H1 (cell line): Measurements from ENCODE around the gene SCARB1. TPM values are rescaled to one million over a fixed set of nuclear protein-coding genes. Genes with fewer than 3 reads are reported as not detected.

Source experiments
- CTCF ChIA-PET: fragments of 300-600 bp; sonication (Branson Sonifier 250); formaldehyde crosslinking; loops from one replicate; lab custom pipeline; 2021; ENCODE audit not compliant: partially characterized antibody; lab: Charles Lee
- POLR2A ChIA-PET: fragments of 300-600 bp; sonication (Branson Sonifier 250); formaldehyde crosslinking; loops from one replicate; lab custom pipeline; 2021; ENCODE audit warnings: inconsistent platforms; ENCODE audit not compliant: partially characterized antibody; lab: Charles Lee
- DNase-seq, 2 experiments: peaks; one replicate each; pipeline versions ENCODE4 v3.0.0 to v3.0.0-alpha.2; 2010 to 2022; ENCODE audit warnings: low spot score in 2 of 2, low read depth in 1 of 2, mixed read lengths in 1 of 2
- FAIRE-seq: peaks from 2 replicates; lab custom pipeline; 2011; peaks lifted over from hg19 to GRCh38; lab: Jason Lieb, UNC
- H2AFZ ChIP-seq: 2 replicates; pipeline ENCODE4 v1.8.1; 2012; ENCODE audit warnings: low read length, inconsistent platforms
- H2AK5ac ChIP-seq: 2 replicates; pipeline ENCODE4 v1.6.1; 2013; ENCODE audit warnings: low read depth, low read length
- H2BK120ac ChIP-seq: replicated peaks from 2 replicates; pipeline ENCODE3; 2013; ENCODE audit warnings: low read depth, low read length, inconsistent platforms
- H2BK12ac ChIP-seq: 2 replicates; pipeline ENCODE4 v1.6.1; 2013; ENCODE audit warnings: low read depth, low read length
- H2BK15ac ChIP-seq: 2 replicates; pipeline ENCODE4 v1.6.1; 2013; ENCODE audit warnings: low read length
- H2BK20ac ChIP-seq: 2 replicates; pipeline ENCODE4 v1.6.1; 2013; ENCODE audit warnings: low read length
- H2BK5ac ChIP-seq: 2 replicates; pipeline ENCODE4 v1.6.1; 2013; ENCODE audit warnings: low read depth, low read length
- H3K14ac ChIP-seq: 2 replicates; pipeline ENCODE4 v1.6.1; 2013; ENCODE audit warnings: inconsistent platforms; ENCODE audit not compliant: insufficient read length
- H3K18ac ChIP-seq: 2 replicates; pipeline ENCODE4 v1.6.1; 2013; ENCODE audit warnings: low read length; ENCODE audit errors: extremely low read depth
- H3K23ac ChIP-seq: 2 replicates; pipeline ENCODE4 v1.6.1; 2013; ENCODE audit warnings: inconsistent platforms; ENCODE audit not compliant: insufficient read length
- H3K23me2 ChIP-seq: 2 replicates; pipeline ENCODE4 v1.6.1; 2013; ENCODE audit warnings: low read depth, low read length
- H3K27ac ChIP-seq: 2 replicates; pipeline ENCODE4 v1.6.1; 2011; ENCODE audit warnings: low read depth, low read length, inconsistent platforms
- H3K27me3 ChIP-seq, 4 experiments: replicated peaks in 1 of 4; 1 replicate in 1 of 4; 2 replicates in 3 of 4; pipeline versions ENCODE4 v1.6.1 to v1.8.1; 2011 to 2013; ENCODE audit warnings: low read length in 3 of 4, mild to moderate bottlenecking in 3 of 4, inconsistent platforms in 2 of 4, mixed read lengths in 2 of 4, moderate library complexity in 1 of 4; ENCODE audit not compliant: control insufficient read depth in 3 of 4, insufficient read depth in 3 of 4; ENCODE audit errors: extremely low read depth in 1 of 4
- H3K36me3 ChIP-seq, 4 experiments: 2 replicates each; pipeline versions ENCODE4 v1.6.1 to v1.8.1; 2011 to 2013; ENCODE audit warnings: mild to moderate bottlenecking in 4 of 4, low read length in 3 of 4, moderate library complexity in 2 of 4, control low read depth in 1 of 4, inconsistent platforms in 1 of 4; ENCODE audit not compliant: insufficient read depth in 4 of 4, control insufficient read depth in 2 of 4
- H3K4ac ChIP-seq: replicated peaks from 2 replicates; pipeline ENCODE3; 2013; ENCODE audit warnings: low read length, low read depth, mixed read lengths, inconsistent platforms; ENCODE audit not compliant: insufficient read length
- H3K4me1 ChIP-seq, 4 experiments: replicated peaks in 1 of 4; 1 replicate in 1 of 4; 2 replicates in 3 of 4; pipeline versions ENCODE4 v1.6.1 to v1.8.1; 2011 to 2013; ENCODE audit warnings: low read length in 3 of 4, inconsistent platforms in 2 of 4, mixed read lengths in 1 of 4; ENCODE audit not compliant: insufficient read depth in 4 of 4, control insufficient read depth in 3 of 4
- H3K4me2 ChIP-seq, 2 experiments: 2 replicates each; pipeline versions ENCODE4 v1.6.1 to v1.8.1; 2011 to 2013; ENCODE audit warnings: low read depth in 2 of 2, low read length in 2 of 2, control low read depth in 1 of 2, inconsistent platforms in 1 of 2, mild to moderate bottlenecking in 1 of 2; ENCODE audit not compliant: insufficient read depth in 1 of 2
- H3K4me3 ChIP-seq, 4 experiments: fragments of 200-600, 300-600 bp in 1 of 4; sonication (generic), shearing (Covaris generic), sonication (Bioruptor Twin) in 1 of 4; 2 replicates each; pipeline versions ENCODE4 v1.5.1 to v1.8.1; 2011 to 2016; ENCODE audit warnings: low read length in 4 of 4, low read depth in 3 of 4, control low read depth in 2 of 4, inconsistent platforms in 2 of 4, mild to moderate bottlenecking in 2 of 4, mixed read lengths in 1 of 4, moderate library complexity in 1 of 4; ENCODE audit not compliant: insufficient read depth in 2 of 4; ENCODE audit errors: extremely low read depth in 1 of 4
- H3K56ac ChIP-seq: replicated peaks from 2 replicates; pipeline ENCODE3; 2013; ENCODE audit warnings: low read depth, mild to moderate bottlenecking, mixed read lengths, low read length, inconsistent platforms; ENCODE audit not compliant: insufficient read length
- H3K79me1 ChIP-seq: 2 replicates; pipeline ENCODE4 v1.6.1; 2013; ENCODE audit warnings: low read depth, low read length, control low read depth
- H3K79me2 ChIP-seq, 2 experiments: 2 replicates each; pipeline versions ENCODE4 v1.6.1 to v1.8.1; 2012 to 2013; ENCODE audit warnings: low read length in 2 of 2, mild to moderate bottlenecking in 2 of 2, inconsistent platforms in 1 of 2; ENCODE audit not compliant: insufficient read depth in 2 of 2, control insufficient read depth in 1 of 2
- H3K9ac ChIP-seq, 4 experiments: replicated peaks in 1 of 4; 1 replicate in 1 of 4; 2 replicates in 3 of 4; pipeline versions ENCODE4 v1.6.1 to v1.8.1; 2011 to 2013; ENCODE audit warnings: low read depth in 3 of 4, low read length in 3 of 4, control low read depth in 2 of 4, mild to moderate bottlenecking in 2 of 4, moderate library complexity in 2 of 4, inconsistent platforms in 1 of 4; ENCODE audit errors: extremely low read depth in 1 of 4
- H3K9me3 ChIP-seq, 2 experiments: 2 replicates each; pipeline versions ENCODE4 v1.6.1 to v1.8.1; 2012 to 2013; ENCODE audit warnings: mild to moderate bottlenecking in 2 of 2, moderate library complexity in 2 of 2, control low read depth in 1 of 2, inconsistent platforms in 1 of 2, low read depth in 1 of 2, low read length in 1 of 2, mixed read lengths in 1 of 2; ENCODE audit not compliant: insufficient read depth in 2 of 2
- H4K20me1 ChIP-seq, 2 experiments: replicated peaks in 1 of 2; 2 replicates each; pipeline versions ENCODE3 to v1.8.1; 2011 to 2013; ENCODE audit warnings: inconsistent platforms in 2 of 2, low read length in 2 of 2, mild to moderate bottlenecking in 1 of 2; ENCODE audit not compliant: insufficient read depth in 2 of 2, control insufficient read depth in 1 of 2
- H4K5ac ChIP-seq: 2 replicates; pipeline ENCODE4 v1.6.1; 2013; ENCODE audit warnings: low read length, low read depth, mixed read lengths, inconsistent platforms; ENCODE audit not compliant: insufficient read length
- H4K8ac ChIP-seq: 2 replicates; pipeline ENCODE4 v1.8.0; 2013; ENCODE audit warnings: mild to moderate bottlenecking, moderate library complexity, low read length, inconsistent platforms; ENCODE audit not compliant: insufficient read depth; ENCODE audit errors: extremely low read depth
- H4K91ac ChIP-seq: replicated peaks from 2 replicates; pipeline ENCODE3; 2013; ENCODE audit warnings: low read length, mixed read lengths, inconsistent platforms; ENCODE audit not compliant: insufficient read length
- ASH2L ChIP-seq: fragments of 200-600, 300-600 bp; sonication (generic); IDR thresholded peaks from one replicate; pipeline ENCODE4 v1.7.1; 2017; ENCODE audit warnings: low read length
- BCL11A ChIP-seq, 2 experiments: IDR thresholded peaks; one replicate each; pipeline ENCODE4 v1.6.1; 2011; ENCODE audit warnings: low read depth in 2 of 2, low read length in 2 of 2, mild to moderate bottlenecking in 2 of 2
- CEBPB ChIP-seq: IDR thresholded peaks from 2 replicates; pipeline ENCODE4 v1.6.1; 2012; ENCODE audit warnings: low read depth, low read length
- CTBP2 ChIP-seq: IDR thresholded peaks from 2 replicates; pipeline ENCODE4 v1.7.0; 2011; ENCODE audit warnings: borderline replicate concordance, mild to moderate bottlenecking, moderate library complexity, mixed read lengths, low read length; ENCODE audit not compliant: insufficient read depth, insufficient read length
- HDAC6 ChIP-seq: IDR thresholded peaks from one replicate; pipeline ENCODE4 v1.7.1; 2012; ENCODE audit warnings: low read depth, mild to moderate bottlenecking, inconsistent platforms, low read length, moderate library complexity
- NRF1 ChIP-seq: IDR thresholded peaks from 2 replicates; pipeline ENCODE4 v1.6.1; 2011; ENCODE audit warnings: mild to moderate bottlenecking, low read depth, low read length, improper control_type of control experiment
- PHF8 ChIP-seq: fragments of 200-600 bp; sonication (generic); conservative IDR thresholded peaks from 2 replicates; pipeline ENCODE4 v1.7.1; 2012; ENCODE audit warnings: low read depth, mild to moderate bottlenecking, inconsistent platforms, low read length, moderate library complexity
- SIRT6 ChIP-seq: IDR thresholded peaks from one replicate; pipeline ENCODE4 v1.7.1; 2012; ENCODE audit warnings: low read length, inconsistent platforms
- SP1 ChIP-seq: IDR thresholded peaks from 2 replicates; pipeline ENCODE4 v1.6.1; 2011; ENCODE audit warnings: low read depth, low read length
- TCF12 ChIP-seq: IDR thresholded peaks from 2 replicates; pipeline ENCODE4 v1.6.1; 2011; ENCODE audit warnings: low read depth, mild to moderate bottlenecking, low read length
- YY1 ChIP-seq: IDR thresholded peaks from 2 replicates; pipeline ENCODE4 v1.6.1; 2011; ENCODE audit warnings: low read depth, mild to moderate bottlenecking, low read length
- WGBS, 2 experiments: shearing (Covaris generic) in 1 of 2; methylation state at CpG; one replicate each; pipeline versions ENCODE4 v1.1.6 to v1.1.7; 2013 to 2015; ENCODE audit warnings: low lambda C conversion rate in 2 of 2, mixed read lengths in 2 of 2, inconsistent platforms in 1 of 2, low coverage in 1 of 2, missing lambda C conversion rate in 1 of 2; ENCODE audit not compliant: insufficient replicate concordance in 2 of 2, insufficient coverage in 1 of 2, insufficient read length in 1 of 2; ENCODE audit errors: extremely low coverage in 1 of 2, missing lambda C conversion rate in 1 of 2; 5-methylcytosine and 5-hydroxymethylcytosine counted together
- polyA plus RNA-seq, 7 experiments: library from polyadenylated mRNA; depleted of rRNA in 3 of 7; stranded (reverse) in 5 of 7; unstranded in 2 of 7; fragments of >200 nt in 5 of 7; fragments of 200-250 nt in 2 of 7; gene quantifications; 1 replicate in 5 of 7; 2 replicates in 1 of 7; 4 replicates in 1 of 7; pipeline versions ENCODE4 v1.2.1 to v1.2.3, GENCODE V29; 2011 to 2013; ENCODE audit warnings: missing spikeins in 2 of 7, mixed read lengths in 2 of 7
- total RNA-seq: library from RNA; stranded (reverse); fragmentation: NEBNext Ultra II Directional; extraction: Animal tissue kit (Norgen Biotek cat#: 25700); gene quantifications from 2 replicates; pipeline ENCODE4 v1.2.1, GENCODE V29; 2021

SCARB1 gene
- total and polyA plus RNA-seq, 2 of the 8 experiments (the other 6 are each of a cell fraction or from before 2014, with no cell fraction given): 45.3 to 57.1 TPM

DNA sequence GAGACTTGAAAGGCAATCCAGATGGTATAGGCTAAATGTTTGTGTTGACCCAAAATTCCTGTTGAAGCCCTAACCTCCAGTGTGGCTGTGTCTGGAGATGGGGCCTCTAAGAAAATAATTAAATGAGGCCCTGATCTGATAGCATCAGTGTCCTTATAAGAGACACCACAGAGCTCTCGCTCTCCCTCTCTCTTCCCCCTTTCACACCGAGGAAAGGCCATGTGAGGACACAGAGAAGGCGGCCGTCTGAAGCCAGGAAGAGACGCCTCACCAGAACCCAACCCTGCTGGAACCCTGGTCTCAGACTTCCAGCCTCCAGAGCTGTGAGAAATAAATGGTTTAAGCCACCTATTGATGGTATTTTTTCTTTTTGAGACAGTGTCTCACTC lies 87.5 kb downstream of the SCARB1 start:
- Histone ChIP-seq H3K27ac (no peak overlapping the region), H3K4ac (no peak overlapping the region), H2BK5ac (no peak overlapping the region), H2BK12ac (no peak overlapping the region), H3K56ac (no peak overlapping the region), H4K8ac (no peak overlapping the region), H4K20me1 (no peaks in the 10 kb centered on the region), H3K18ac (no peak overlapping the region), H3K9me3 (no peaks in the 10 kb centered on the region), H3K27me3 (peaks cover 0 to 5% (median 0%) of the 10 kb centered on the region in 4 experiments; a peak in 3 of 7 replicates), H2BK20ac (no peak overlapping the region), H2BK15ac (no peak overlapping the region), H3K79me2 (no peaks in the 10 kb centered on the region), H3K23me2 (no peaks in the 10 kb centered on the region; the same call in 1 of the 2 replicates), H3K4me1 (peaks cover 0 to 7% (median 1%) of the 10 kb centered on the region in 4 experiments; a peak in 3 of 7 replicates), H2BK120ac (no peak overlapping the region), H3K23ac (no peak overlapping the region), H4K5ac (no peak overlapping the region), H3K79me1 (no peaks in the 10 kb centered on the region), H2AK5ac (no peak overlapping the region), H2AFZ (no peak overlapping the region), H3K9ac (no peak overlapping the region), H3K14ac (no peak overlapping the region), H3K4me2 (no peak overlapping the region), H4K91ac (no peak overlapping the region), H3K4me3 (no peak overlapping the region), H3K36me3 (no peaks in the 10 kb centered on the region)
- WGBS, 2 experiments: 98% methylated on average over 4 of the region's 5 CpGs; no CpG with 5 or more reads in 1 of the 2 experiments
- CTCF ChIA-PET: interaction anchor here (0.7 to 1.2 kb wide), 2 partner anchors 12 to 289 kb away, joined by 4 read pairs; no protein-coding TSS in a partner anchor
- DNase-seq: no peak
- FAIRE-seq: no peak
- POLR2A ChIA-PET: interaction anchor here (0.6 to 0.7 kb wide), 2 partner anchors 81 to 136 kb away, joined by 3 to 5 read pairs; no protein-coding TSS in a partner anchor
- no peak for TF ChIP-seq YY1
- no peak for TF ChIP-seq CTBP2
- TF ChIP-seq SIRT6: no peak
- no peak for TF ChIP-seq PHF8
- no peak for TF ChIP-seq TCF12
- TF ChIP-seq NRF1: no peak
- TF ChIP-seq BCL11A (IDR thresholded peaks at IDR 0.05; ENCODE audit: low read depth in 2 of 2, low read length in 2 of 2): no peak
- no peak for TF ChIP-seq ASH2L
- no peak for TF ChIP-seq CEBPB
- no peak for TF ChIP-seq HDAC6
- TF ChIP-seq SP1: no peak
